Measurements from ENCODE around the gene MOXD1.

- no peak for TF ChIP-seq CTCF (tag by site-specific recombination; IDR thresholded peaks at IDR 0.05)
- TF ChIP-seq YY1 (tag by site-specific recombination; IDR thresholded peaks at IDR 0.05), result no peak
- TF ChIP-seq ZNF223 (tag by site-specific recombination; IDR thresholded peaks at IDR 0.05), result no peak
- TF ChIP-seq ZNF404 (tag by site-specific recombination; IDR thresholded peaks at IDR 0.05), result no peak
- TF ChIP-seq ZNF677 (tag by site-specific recombination; IDR thresholded peaks at IDR 0.05), result no peak
- TF ChIP-seq ZNF274 (IDR thresholded peaks at IDR 0.05; ENCODE audit: low read length), result no peak
- no peak for TF ChIP-seq ZNF274 (tag by site-specific recombination; IDR thresholded peaks at IDR 0.05; ENCODE audit: borderline replicate concordance)
Measured at GRCh38 chr6:132285004-132285780, 116.1 kb downstream of the MOXD1 start.
